Motor neuron (in vitro differentiated cells): ENCODE data around the gene ZYX. TPM values are rescaled to one million over a fixed set of nuclear protein-coding genes. Genes with fewer than 3 reads are reported as not detected.
"Not testable (repeated sequence)": the region's sequence is repeated elsewhere in the genome, so short reads cannot be mapped to it uniquely, and the experiment has no call there.

Experiments used
- ATAC-seq, 8 experiments: fragments of 200-7000 bp; cut with Tn5 transposase; replicated peaks in 6 of 8; 2 replicates each; pipeline ENCODE4 v1.8.0; 2021; ENCODE audit warnings: mild to moderate bottlenecking in 8 of 8, moderate library complexity in 8 of 8
- H3K27ac ChIP-seq, 2 donors: fragments of 250-450 bp; sonication (Bioruptor Pico); 2 replicates each; pipeline ENCODE4 v1.9.0; 2021; ENCODE audit warnings: antibody characterized with exemption in 2 of 2, mild to moderate bottlenecking in 2 of 2, moderate library complexity in 1 of 2
- H3K4me1 ChIP-seq, 2 donors: fragments of 250-450 bp; sonication (Bioruptor Pico); replicated peaks in 1 of 2; 2 replicates each; pipeline ENCODE4 v1.6.1; 2021; ENCODE audit warnings: antibody characterized with exemption in 2 of 2, mild to moderate bottlenecking in 2 of 2, moderate library complexity in 1 of 2
- H3K4me3 ChIP-seq, 5 donors: fragments of 250-450 bp; sonication (Bioruptor Pico); 2 replicates each; pipeline ENCODE4 v1.9.0; 2021; ENCODE audit warnings: antibody characterized with exemption in 5 of 5, mild to moderate bottlenecking in 5 of 5, moderate library complexity in 4 of 5
- WGBS, 10 experiments: fragments of 450-650 bp; shearing (Covaris generic); methylation state at CpG; one replicate each; pipeline ENCODE4 v1.0.0; 2022; 5-methylcytosine and 5-hydroxymethylcytosine counted together
- in situ Hi-C, 9 experiments: fragments of 400-800 bp; cut with MboI; loops; one replicate each; pipeline ENCODE4 v1.15.0; 2021; ENCODE audit warnings: low sequenced_read_pairs in 9 of 9, low pct_unique_long_range_greater_than_20kb in 2 of 9; ENCODE audit not compliant: unreplicated experiment in 9 of 9
- total RNA-seq, 8 experiments: library from RNA; unstranded; fragments of 300-600 nt; gene quantifications; 2 replicates each; pipeline versions ENCODE4 v1.2.3 to v1.2.4, GENCODE V29; 2022

The ZYX gene
- total RNA-seq, 8 experiments from 2014 or later = 15.5 to 110 (median 49.1) TPM

DNA sequence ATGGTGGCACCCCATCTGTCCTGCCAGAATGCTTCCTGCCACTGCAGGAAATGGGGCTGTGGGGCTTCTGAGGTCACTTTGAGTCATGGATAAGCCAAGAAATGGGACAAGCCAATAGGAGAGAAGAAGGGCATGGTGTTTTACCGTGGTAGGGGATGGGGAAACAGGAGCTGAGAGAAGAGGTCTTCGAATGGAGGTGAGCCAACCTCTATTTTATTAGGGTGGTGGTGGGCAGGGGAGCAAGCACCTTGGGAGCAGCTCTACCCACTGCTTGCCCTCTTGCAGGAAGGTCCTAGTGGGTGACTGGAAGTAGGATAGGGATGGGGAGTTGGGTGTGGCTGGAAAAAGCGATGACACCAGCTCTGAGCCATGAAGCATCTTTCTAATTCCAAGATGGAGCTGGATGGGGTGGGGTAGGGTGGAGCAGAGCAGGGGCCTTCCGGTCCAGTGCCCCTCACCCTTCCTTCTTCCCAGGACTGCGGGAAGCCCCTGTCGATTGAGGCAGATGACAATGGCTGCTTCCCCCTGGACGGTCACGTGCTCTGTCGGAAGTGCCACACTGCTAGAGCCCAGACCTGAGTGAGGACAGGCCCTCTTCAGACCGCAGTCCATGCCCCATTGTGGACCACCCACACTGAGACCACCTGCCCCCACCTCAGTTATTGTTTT lies 9.1 kb downstream of the ZYX start:
- in situ Hi-C loops = loop anchor here in 1 of 9 experiments (25.0 kb wide), 1 partner anchor 103 kb away; the partner anchor contains the start of genes CASP2 and TMEM139
- peaks cover 2 to 8% of the 10 kb centered on the region in 2 donors for H3K4me1 ChIP-seq
- ATAC-seq = peak in 1 of 8 experiments; percentile 0
- no peak overlapping the region for H3K4me3 ChIP-seq
- 60 to 100% (median 84%) methylated on average over 1 to 7 of the region's 10 CpGs; no CpG with 5 or more reads in 4 of the 10 experiments for WGBS, 10 experiments
- no peak overlapping the region for H3K27ac ChIP-seq

DNA sequence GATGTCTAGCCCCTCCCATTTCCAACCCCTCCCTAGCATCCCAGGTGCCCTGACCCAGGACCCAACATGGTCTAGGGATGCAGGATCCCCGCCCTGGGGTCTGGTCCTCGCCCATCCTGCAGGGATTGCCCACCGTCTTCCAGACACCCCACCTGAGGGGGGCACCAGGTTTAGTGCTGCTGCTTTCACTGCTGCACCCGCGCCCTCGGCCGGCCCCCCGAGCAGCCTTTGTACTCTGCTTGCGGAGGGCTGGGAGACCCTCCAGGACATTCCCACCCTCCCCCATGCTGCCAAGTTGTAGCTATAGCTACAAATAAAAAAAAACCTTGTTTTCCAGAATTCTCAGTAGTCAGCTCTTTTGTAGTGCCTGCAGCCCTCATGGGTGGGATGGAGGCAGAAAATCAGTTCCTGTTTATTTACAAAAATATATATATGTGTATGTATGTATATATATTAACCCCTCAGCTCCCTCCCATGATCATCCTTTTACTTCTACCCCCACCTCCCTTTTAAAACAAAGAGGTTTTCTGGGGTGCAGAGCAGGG lies 9.7 kb downstream of the ZYX start:
- Histone ChIP-seq H3K27ac (no peak overlapping the region), H3K4me1 (peaks cover 8% of the 10 kb centered on the region in 2 donors), H3K4me3 (no peak overlapping the region)
- WGBS, 10 experiments = 80% methylated on average over 1 of the region's 9 CpGs; no CpG with 5 or more reads in 9 of the 10 experiments
- ATAC-seq = no peak
- in situ Hi-C loops = loop anchor here in 1 of 9 experiments (25.0 kb wide), 1 partner anchor 104 kb away; the partner anchor contains the start of genes CASP2 and TMEM139

DNA sequence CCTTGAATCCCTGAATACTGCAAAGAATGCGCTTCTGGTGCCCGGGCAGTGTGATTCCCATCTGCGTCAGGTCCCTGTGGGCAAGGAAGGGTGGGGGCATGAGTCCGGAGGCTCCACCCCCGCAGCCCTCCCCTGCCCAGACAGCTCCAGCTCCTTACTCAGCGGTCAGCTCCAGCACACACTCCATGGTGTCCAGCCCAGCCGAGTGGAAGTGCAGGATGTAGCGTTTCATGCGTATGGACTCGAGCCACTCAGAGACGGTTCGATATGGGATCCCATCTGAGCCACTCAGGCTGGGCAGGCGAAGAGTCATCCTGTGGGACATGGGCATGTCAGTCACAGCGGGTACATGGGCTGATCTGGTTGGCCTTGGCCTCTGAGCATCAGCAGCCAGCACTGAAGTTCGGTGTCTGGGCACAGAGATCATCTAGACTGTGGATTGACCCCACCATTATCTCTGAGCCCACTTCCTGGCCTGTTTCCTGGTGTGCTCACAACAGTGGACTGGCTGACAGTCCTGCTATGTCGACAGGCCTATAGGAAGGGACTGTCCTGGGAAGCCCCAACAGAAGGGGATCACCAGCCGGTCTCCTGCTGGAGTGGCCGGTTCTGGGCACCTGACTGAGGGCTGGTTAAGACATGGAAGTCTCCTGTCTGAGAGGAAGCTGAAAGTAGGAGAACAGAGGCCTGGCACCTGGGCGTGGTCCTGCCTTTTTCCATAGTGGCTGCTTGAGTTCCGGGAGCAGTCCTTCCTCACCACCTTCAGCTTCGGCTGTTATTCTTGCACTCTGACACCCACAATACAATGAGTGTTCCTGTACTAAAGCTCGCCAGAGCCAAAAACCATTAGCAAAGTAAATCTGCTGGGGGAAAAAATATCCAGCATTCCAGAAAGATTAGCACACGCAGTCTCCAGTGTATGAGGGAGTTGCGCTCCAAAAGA lies 10.6 kb downstream of the ZYX start:
- ATAC-seq = peak in 3 of 8 experiments; percentile 1 to 18 (median 3)
- WGBS, 10 experiments = 0 to 95% (median 76%) methylated on average over 1 to 17 of the region's 24 CpGs; no CpG with 5 or more reads in 1 of the 10 experiments
- no peak overlapping the region for H3K27ac ChIP-seq
- no peak overlapping the region for H3K4me3 ChIP-seq
- H3K4me1 ChIP-seq = peaks cover 6 to 11% of the 10 kb centered on the region in 2 donors
- in situ Hi-C loops = loop anchor here in 1 of 9 experiments (25.0 kb wide), 1 partner anchor 104 kb away; the partner anchor contains the start of genes CASP2 and TMEM139

DNA sequence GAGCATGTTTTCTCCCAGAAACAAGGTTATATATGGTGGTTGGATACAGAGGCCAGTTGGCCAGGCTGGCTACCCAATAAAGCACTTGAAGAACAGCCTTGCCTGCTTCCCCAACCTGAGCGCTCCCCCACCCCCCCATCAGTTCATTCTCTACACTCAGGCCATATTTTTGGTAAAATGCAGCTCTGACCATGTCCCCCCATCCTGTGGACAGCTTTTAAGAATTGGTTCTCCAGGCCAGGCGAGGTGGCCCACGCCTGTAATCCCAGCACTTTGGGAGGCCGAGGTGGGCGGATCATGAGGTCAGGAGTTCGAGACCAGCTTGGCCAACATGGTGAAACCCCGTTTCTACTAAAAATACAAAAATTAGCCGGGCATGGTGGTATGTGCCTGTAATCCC lies 11.3 kb downstream of the ZYX start:
- peaks cover 0 to 11% of the 10 kb centered on the region in 2 donors for H3K4me1 ChIP-seq
- in situ Hi-C loops = loop anchor here in 1 of 9 experiments (25.0 kb wide), 1 partner anchor 105 kb away; the partner anchor contains the start of genes CASP2 and TMEM139
- 100% methylated on average over 1 to 2 of the region's 8 CpGs; no CpG with 5 or more reads in 8 of the 10 experiments for WGBS, 10 experiments
- H3K27ac ChIP-seq, H3K4me3 ChIP-seq, ATAC-seq: not testable (repeated sequence)

DNA sequence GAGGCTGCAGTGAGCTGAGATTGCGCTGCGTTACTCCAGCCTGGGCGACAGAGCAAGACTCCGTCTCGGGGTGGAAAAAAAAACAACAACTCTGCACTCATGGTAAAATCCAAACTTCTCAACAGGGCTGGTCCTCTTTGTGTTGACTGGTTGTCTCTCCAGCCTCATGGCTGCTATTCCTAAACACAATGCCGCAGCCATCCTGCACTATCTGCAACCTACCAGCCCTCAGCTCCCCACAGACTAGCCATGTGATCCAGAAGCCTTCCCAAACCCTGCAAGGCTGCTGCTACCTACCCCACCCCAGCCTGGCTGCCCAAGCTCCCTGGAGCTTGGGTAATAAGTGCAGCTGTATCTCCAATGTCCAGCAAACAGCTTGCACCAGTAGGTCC lies 11.7 kb downstream of the ZYX start:
- Histone ChIP-seq H3K27ac (no peak overlapping the region), H3K4me1 (peaks cover 0 to 11% of the 10 kb centered on the region in 2 donors), H3K4me3 (no peak overlapping the region)
- WGBS, 10 experiments = 83 to 100% (median 100%) methylated on average over 1 to 4 of the region's 6 CpGs; no CpG with 5 or more reads in 7 of the 10 experiments
- in situ Hi-C loops = loop anchor here in 1 of 9 experiments (25.0 kb wide), 1 partner anchor 106 kb away; the partner anchor contains the start of genes CASP2 and TMEM139
- peak in 1 of 8 experiments; percentile 0 for ATAC-seq

DNA sequence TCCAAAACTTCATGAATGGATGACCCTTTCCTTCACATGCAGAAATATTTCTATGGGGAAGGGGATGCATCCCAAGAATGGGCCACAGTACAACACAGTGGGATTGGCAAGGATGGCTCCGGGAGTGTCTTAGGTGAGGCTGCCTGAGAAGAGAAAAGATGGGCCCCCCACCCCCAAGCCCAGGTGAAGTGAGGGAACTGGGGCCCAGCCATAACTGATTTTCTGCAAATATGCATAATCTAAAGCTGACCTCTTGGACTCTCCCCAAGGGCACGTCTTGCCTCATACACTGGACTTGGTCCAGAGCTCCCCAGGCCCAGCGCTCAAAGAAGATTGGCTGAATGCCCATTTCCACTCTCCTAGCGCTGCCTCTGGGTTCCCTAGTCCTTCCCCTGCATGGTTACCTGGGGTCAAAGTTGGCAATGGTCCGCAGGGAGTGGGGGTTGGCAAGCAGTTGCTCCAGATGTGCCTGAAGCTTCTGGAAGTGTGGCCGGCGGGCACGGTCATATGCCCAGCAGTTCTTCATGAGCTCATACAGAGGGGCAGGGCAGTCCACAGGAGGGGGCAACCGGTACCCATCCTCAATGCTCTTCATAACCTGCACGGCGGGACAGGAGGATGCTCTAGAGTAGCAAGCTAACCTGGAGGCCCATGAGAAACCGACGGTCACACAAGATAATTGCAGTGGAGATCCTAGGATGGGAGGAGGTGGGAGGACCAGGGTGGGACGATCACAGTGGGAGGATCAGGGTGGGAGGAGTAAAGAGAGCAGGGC lies 12.3 kb downstream of the ZYX start:
- Histone ChIP-seq H3K27ac (no peak overlapping the region), H3K4me3 (no peak overlapping the region), H3K4me1 (peaks cover 0 to 11% of the 10 kb centered on the region in 2 donors)
- peak in 1 of 8 experiments; percentile 0 for ATAC-seq
- WGBS, 10 experiments = 100% methylated on average over 1 to 7 of the region's 14 CpGs; no CpG with 5 or more reads in 6 of the 10 experiments
- in situ Hi-C loops = loop anchor here in 1 of 9 experiments (25.0 kb wide), 1 partner anchor 106 kb away; the partner anchor contains the start of genes CASP2 and TMEM139

DNA sequence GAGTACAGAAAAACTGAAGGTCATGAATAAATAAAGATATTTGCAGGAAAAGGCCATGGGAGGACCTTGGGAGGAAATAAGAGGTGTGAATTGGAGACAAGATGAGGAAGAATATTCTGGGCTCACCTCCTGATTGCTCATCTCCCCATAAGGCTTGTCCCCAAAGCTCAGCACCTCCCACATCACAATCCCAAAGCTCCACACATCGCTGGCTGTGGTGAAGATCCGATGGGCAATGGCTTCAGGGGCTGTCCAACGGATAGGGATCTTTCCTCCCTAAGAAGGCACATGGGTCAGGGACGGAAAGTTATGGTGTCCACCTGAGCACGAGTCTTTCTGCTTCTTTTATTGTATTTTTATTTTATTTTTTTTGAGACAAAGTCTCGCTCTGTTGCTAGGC lies 12.9 kb downstream of the ZYX start:
- in situ Hi-C loops = loop anchor here in 1 of 9 experiments (25.0 kb wide), 1 partner anchor 107 kb away; the partner anchor contains the start of genes CASP2 and TMEM139
- ATAC-seq = no peak
- Histone ChIP-seq H3K4me3 (no peak overlapping the region), H3K4me1 (peaks cover 0 to 11% of the 10 kb centered on the region in 2 donors), H3K27ac (no peak overlapping the region)
- 93 to 100% (median 100%) methylated on average over 1 to 3 of the region's 6 CpGs; no CpG with 5 or more reads in 6 of the 10 experiments for WGBS, 10 experiments

DNA sequence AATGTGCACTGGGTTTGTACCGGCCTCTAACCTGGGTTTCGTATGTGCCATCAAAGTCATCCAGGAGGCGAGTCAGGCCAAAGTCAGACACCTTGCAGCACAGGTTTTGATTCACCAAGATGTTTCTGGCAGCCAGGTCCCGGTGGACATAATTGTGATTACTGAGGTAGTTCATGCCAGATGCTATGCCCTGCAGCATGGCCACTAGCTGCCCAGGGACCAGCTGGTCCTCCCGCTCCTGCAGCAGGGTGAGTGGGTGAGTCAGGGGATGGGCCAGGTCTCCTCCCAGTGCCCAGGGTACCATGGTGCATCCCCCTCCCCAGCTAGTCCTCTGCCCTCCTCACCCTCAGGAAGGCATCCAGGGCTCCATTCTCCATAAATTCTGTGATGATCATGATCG lies 13.6 kb downstream of the ZYX start:
- H3K27ac ChIP-seq = no peak overlapping the region

DNA sequence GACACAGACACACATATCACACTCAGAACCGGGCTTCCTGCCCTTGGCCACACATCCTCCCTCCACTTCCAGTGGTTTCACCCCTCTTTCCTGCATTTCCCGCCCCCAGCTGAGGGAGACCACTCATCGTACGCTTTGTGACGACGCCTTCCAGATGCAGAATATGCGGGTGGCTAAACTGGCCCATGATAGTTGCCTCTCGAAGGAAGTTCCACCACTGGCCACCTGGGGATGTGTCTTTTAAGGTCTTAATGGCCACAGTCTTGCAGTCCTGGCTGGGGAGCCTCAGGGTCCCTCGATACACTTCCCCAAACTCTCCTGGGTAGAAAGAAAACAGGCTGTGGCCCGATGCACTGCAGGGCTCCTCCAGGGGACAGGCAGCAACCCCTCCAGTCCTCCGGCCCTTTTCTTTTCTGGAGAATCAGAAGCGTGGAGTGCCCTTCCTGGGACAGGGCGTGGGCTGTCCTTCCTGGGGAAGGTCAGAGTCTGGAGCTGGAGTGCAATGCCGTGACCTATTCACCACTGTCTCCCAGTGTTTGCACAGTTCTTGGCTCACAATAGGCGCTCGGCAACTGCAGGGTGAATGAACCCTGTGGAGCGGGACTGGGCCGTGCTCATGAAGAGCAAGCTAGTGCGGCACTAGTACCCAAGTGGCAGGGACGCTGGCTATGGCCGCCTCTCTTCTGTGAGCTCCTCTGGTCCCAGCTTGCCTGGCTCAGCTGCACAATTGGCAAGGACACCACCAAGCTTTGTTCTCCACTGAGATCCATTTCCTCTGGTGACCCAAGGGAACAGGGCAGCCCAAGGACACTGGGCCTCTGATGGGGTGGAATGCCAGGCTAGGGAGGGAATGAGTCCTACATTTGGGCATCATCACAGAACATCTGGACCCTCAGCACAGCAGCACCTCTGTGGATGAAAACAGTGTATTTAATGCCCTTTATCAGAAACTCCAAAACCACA lies 14.3 kb downstream of the ZYX start:
- no peak overlapping the region for H3K27ac ChIP-seq
- ATAC-seq = peak in 7 of 8 experiments; percentile 3 to 88 (median 24)
- H3K4me1 ChIP-seq = peaks cover 0 to 11% of the 10 kb centered on the region in 2 donors
- H3K4me3 ChIP-seq = no peak overlapping the region
- whole genome bisulfite sequencing, 10 experiments = 22 to 92% (median 81%) methylated on average over 2 to 9 of the region's 21 CpGs; no CpG with 5 or more reads in 2 of the 10 experiments
- in situ Hi-C loops = loop anchor here in 1 of 9 experiments (25.0 kb wide), 1 partner anchor 108 kb away; the partner anchor contains the start of genes CASP2 and TMEM139

More for the DNA sequence above, 13.6 kb downstream of the ZYX start:
- in situ Hi-C loops = loop anchor here in 1 of 9 experiments (25.0 kb wide), 1 partner anchor 107 kb away; the partner anchor contains the start of genes CASP2 and TMEM139
- Histone ChIP-seq H3K4me1 (peaks cover 0 to 11% of the 10 kb centered on the region in 2 donors), H3K4me3 (no peak overlapping the region)
- peak in 2 of 8 experiments; percentile 1 for ATAC-seq
- WGBS, 10 experiments = 17 to 100% (median 100%) methylated on average over 1 to 4 of the region's 6 CpGs; no CpG with 5 or more reads in 4 of the 10 experiments

DNA sequence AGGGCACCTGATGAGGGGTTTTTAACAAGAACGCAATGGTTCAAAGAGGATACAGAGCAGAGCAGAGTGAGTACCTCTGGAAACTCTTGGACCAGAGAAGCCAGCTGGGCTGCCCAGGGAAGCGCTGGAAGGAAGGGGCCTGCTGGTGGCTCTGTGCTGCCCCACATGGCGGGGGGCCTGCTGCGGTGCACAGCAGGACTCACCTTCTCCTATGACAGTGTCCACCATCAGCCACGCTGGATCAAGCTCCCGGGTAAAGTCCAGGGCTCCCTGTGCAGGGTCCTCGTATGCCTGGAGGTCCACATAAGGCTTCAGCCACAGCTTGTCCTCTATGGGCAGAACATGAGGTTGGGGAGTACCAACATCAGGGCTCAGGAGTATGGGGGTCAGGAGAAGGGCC lies 15.0 kb downstream of the ZYX start:
- peaks cover 0 to 11% of the 10 kb centered on the region in 2 donors for H3K4me1 ChIP-seq
- in situ Hi-C loops = loop anchor here in 1 of 9 experiments (25.0 kb wide), 1 partner anchor 109 kb away; the partner anchor contains the start of genes CASP2 and TMEM139
- peak in 1 of 8 experiments; percentile 5 for ATAC-seq
- H3K27ac ChIP-seq = no peak overlapping the region
- no peak overlapping the region for H3K4me3 ChIP-seq
- 80 to 100% (median 88%) methylated on average over 1 to 3 of the region's 7 CpGs; no CpG with 5 or more reads in 6 of the 10 experiments for WGBS, 10 experiments
